IMR-90 (cell line): ENCODE results near the gene FRMPD4. TPM values are rescaled to one million over a fixed set of nuclear protein-coding genes. Genes with fewer than 3 reads are reported as not detected.

Source experiments
- ATAC-seq: fragments of 200-7000 bp; cut with Tn5 transposase; 2 replicates; pipeline ENCODE4 v1.9.1; 2020; ENCODE audit warnings: low read depth, mild to moderate bottlenecking, moderate library complexity
- BruUV-seq: library from RNA; stranded (reverse); fragments of 400-500 nt; replicated peaks from 2 replicates; lab custom pipeline; 2021; lab: Mats Ljungman, UMichigan
- CTCF ChIA-PET: fragments of 300-600 bp; formaldehyde crosslinking; extraction: SDS; loops from one replicate; lab custom pipeline; 2021; ENCODE audit warnings: antibody characterized with exemption; lab: Yijun Ruan, JAX
- POLR2A ChIA-PET: fragments of 300-600 bp; sonication (Branson Sonifier 250); formaldehyde crosslinking; loops from one replicate; lab custom pipeline; 2022; ENCODE audit warnings: antibody characterized with exemption; ENCODE audit not compliant: unreplicated experiment; lab: Charles Lee
- DNase-seq: peaks from one replicate; pipeline ENCODE4 v3.0.0; 2013
- H2AFZ ChIP-seq: replicated peaks from 2 replicates; pipeline ENCODE3; 2013; ENCODE audit warnings: low read length, mild to moderate bottlenecking; ENCODE audit not compliant: poor library complexity
- H2AK5ac ChIP-seq: 2 replicates; pipeline ENCODE4 v1.6.1; 2013; ENCODE audit warnings: low read depth, low read length, inconsistent platforms
- H2AK9ac ChIP-seq: replicated peaks from 2 replicates; pipeline ENCODE3; 2013; ENCODE audit warnings: mild to moderate bottlenecking, low read depth, low read length, moderate library complexity; ENCODE audit not compliant: poor library complexity
- H2BK120ac ChIP-seq: 2 replicates; pipeline ENCODE4 v1.6.1; 2013; ENCODE audit warnings: low read depth, low read length, inconsistent platforms
- H2BK15ac ChIP-seq: 3 replicates; pipeline ENCODE4 v1.6.1; 2013; ENCODE audit warnings: low read depth, low read length, inconsistent platforms
- H2BK20ac ChIP-seq: 2 replicates; pipeline ENCODE4 v1.6.1; 2013; ENCODE audit warnings: low read depth, mild to moderate bottlenecking, inconsistent platforms, low read length, moderate library complexity
- H2BK5ac ChIP-seq: 2 replicates; pipeline ENCODE4 v1.6.1; 2013; ENCODE audit warnings: mild to moderate bottlenecking, low read depth, low read length, inconsistent platforms; ENCODE audit not compliant: poor library complexity, severe bottlenecking
- H3K14ac ChIP-seq: replicated peaks from 2 replicates; pipeline ENCODE4 v1.6.1; 2013; ENCODE audit warnings: low read depth, low read length, inconsistent platforms
- H3K18ac ChIP-seq: 2 replicates; pipeline ENCODE4 v1.6.1; 2013; ENCODE audit warnings: low read depth, low read length, control low read depth
- H3K23ac ChIP-seq: 2 replicates; pipeline ENCODE4 v1.6.1; 2013; ENCODE audit warnings: low read depth, low read length, inconsistent platforms
- H3K27ac ChIP-seq: 2 replicates; pipeline ENCODE4 v1.5.1; 2013; ENCODE audit warnings: mild to moderate bottlenecking, control low read depth, low read length; ENCODE audit not compliant: insufficient read depth
- H3K27me3 ChIP-seq: 2 replicates; pipeline ENCODE4 v1.6.1; 2013; ENCODE audit warnings: low read length; ENCODE audit not compliant: control insufficient read depth, insufficient read depth
- H3K36me3 ChIP-seq: 2 replicates; pipeline ENCODE4 v1.6.1; 2013; ENCODE audit warnings: low read length, mixed read lengths; ENCODE audit not compliant: control insufficient read depth, insufficient read depth
- H3K4ac ChIP-seq: 2 replicates; pipeline ENCODE4 v1.6.1; 2013; ENCODE audit warnings: low read depth, low read length, inconsistent platforms
- H3K4me1 ChIP-seq: 2 replicates; pipeline ENCODE4 v1.6.1; 2013; ENCODE audit warnings: low read length, mixed read lengths; ENCODE audit not compliant: control insufficient read depth, insufficient read depth
- H3K4me2 ChIP-seq: 2 replicates; pipeline ENCODE4 v1.6.1; 2013; ENCODE audit warnings: low read depth, mild to moderate bottlenecking, control low read depth, low read length, moderate library complexity
- H3K4me3 ChIP-seq: 2 replicates; pipeline ENCODE4 v1.5.1; 2013; ENCODE audit warnings: low read depth, mild to moderate bottlenecking, control low read depth, low read length, moderate library complexity; ENCODE audit not compliant: insufficient read depth
- H3K56ac ChIP-seq: 2 replicates; pipeline ENCODE4 v1.6.1; 2013; ENCODE audit warnings: low read length, inconsistent platforms; ENCODE audit not compliant: insufficient read depth; ENCODE audit errors: extremely low read depth
- H3K79me1 ChIP-seq, 2 experiments: 2 replicates each; pipeline ENCODE4 v1.6.1; 2013; ENCODE audit warnings: low read length in 2 of 2, inconsistent platforms in 1 of 2, low read depth in 1 of 2
- H3K9ac ChIP-seq: 2 replicates; pipeline ENCODE4 v1.6.1; 2013; ENCODE audit warnings: low read depth, low read length, control low read depth
- H3K9me1 ChIP-seq: 2 replicates; pipeline ENCODE4 v1.6.1; 2013; ENCODE audit warnings: low read length, inconsistent platforms; ENCODE audit not compliant: insufficient read depth
- H3K9me3 ChIP-seq: 2 replicates; pipeline ENCODE4 v1.6.1; 2013; ENCODE audit warnings: low read length; ENCODE audit not compliant: control insufficient read depth, insufficient read depth
- H4K20me1 ChIP-seq: 2 replicates; pipeline ENCODE4 v1.6.1; 2013; ENCODE audit warnings: low read length, inconsistent platforms; ENCODE audit not compliant: insufficient read depth
- H4K5ac ChIP-seq: 2 replicates; pipeline ENCODE4 v1.6.1; 2013; ENCODE audit warnings: mild to moderate bottlenecking, low read depth, low read length, control low read depth
- H4K8ac ChIP-seq, 2 experiments: 2 replicates each; pipeline ENCODE4 v1.6.1; 2013; ENCODE audit warnings: low read depth in 2 of 2, low read length in 2 of 2, control low read depth in 1 of 2, inconsistent platforms in 1 of 2
- H4K91ac ChIP-seq: 2 replicates; pipeline ENCODE4 v1.6.1; 2013; ENCODE audit warnings: low read depth, low read length, inconsistent platforms; ENCODE audit not compliant: insufficient read depth
- BHLHE40 ChIP-seq: fragments of 150-350 bp; IDR thresholded peaks from 2 replicates; pipeline ENCODE4 v1.6.1; 2016; ENCODE audit warnings: mild to moderate bottlenecking, low read depth, low read length
- CEBPB ChIP-seq: IDR thresholded peaks from 2 replicates; pipeline ENCODE4 v1.6.1; 2012; ENCODE audit warnings: low read depth, low read length, improper control_type of control experiment
- MAZ ChIP-seq: IDR thresholded peaks from 2 replicates; pipeline ENCODE4 v1.6.1; 2012; ENCODE audit warnings: low read depth, mild to moderate bottlenecking, low read length, improper control_type of control experiment, moderate library complexity, borderline replicate concordance
- MXI1 ChIP-seq: IDR thresholded peaks from 2 replicates; pipeline ENCODE4 v1.6.1; 2012; ENCODE audit warnings: low read depth, mild to moderate bottlenecking, low read length, moderate library complexity, borderline replicate concordance
- NFE2L2 ChIP-seq: fragments of 150-350 bp; IDR thresholded peaks from 2 replicates; pipeline ENCODE4 v1.6.1; 2016; ENCODE audit warnings: low read depth, mild to moderate bottlenecking, low read length
- POLR2A ChIP-seq: IDR thresholded peaks from 2 replicates; pipeline ENCODE4 v1.6.1; 2012; ENCODE audit warnings: mild to moderate bottlenecking, low read depth, low read length
- RAD21 ChIP-seq: IDR thresholded peaks from 2 replicates; pipeline ENCODE4 v1.6.1; 2012; ENCODE audit warnings: low read length, improper control_type of control experiment
- SMC3 ChIP-seq: fragments of 150-350 bp; IDR thresholded peaks from 2 replicates; pipeline ENCODE4 v1.6.1; 2016; ENCODE audit warnings: low read depth, mild to moderate bottlenecking, antibody characterized with exemption, low read length, moderate library complexity
- WGBS, 2 experiments: methylation state at CpG; one replicate each; pipeline versions ENCODE4 v1.1.5 to v1.1.7; 2013; ENCODE audit warnings: missing lambda C conversion rate in 2 of 2; ENCODE audit not compliant: insufficient read length in 1 of 2; ENCODE audit errors: extremely low coverage in 2 of 2; 5-methylcytosine and 5-hydroxymethylcytosine counted together
- dilution Hi-C: fragments of 300-500 bp; cut with HindIII; formaldehyde crosslinking; loops from one replicate; pipeline ENCODE4 v1.14.3; 2018; ENCODE audit warnings: low sequenced_read_pairs; ENCODE audit not compliant: unreplicated experiment
- in situ Hi-C: fragments of 300-500 bp; cut with MboI; formaldehyde crosslinking; loops from 3 replicates; pipeline ENCODE4 v1.14.3; 2019; ENCODE audit warnings: low sequenced_read_pairs, inconsistent platforms, mixed read lengths
- intact Hi-C: fragments of 100-400 bp; cut with micrococcal nuclease; formaldehyde crosslinking; loops from 2 replicates; pipeline ENCODE4 v1.10.0; 2022
- polyA plus RNA-seq, 3 experiments: library from polyadenylated mRNA; depleted of rRNA; stranded (reverse); fragments of >200 nt; gene quantifications; 2 replicates each; pipeline ENCODE4 v1.2.3, GENCODE V29; 2012; ENCODE audit warnings: low replicate concordance in 1 of 3
- total RNA-seq: library from RNA; depleted of rRNA; stranded (reverse); fragments of >200 nt; gene quantifications from 2 replicates; pipeline ENCODE4 v1.2.3, GENCODE V29; 2012
- TF ChIP-seq, protein P1 (sequence below): fragments of 150-350 bp; IDR thresholded peaks from 2 replicates; pipeline ENCODE4 v1.6.1; 2016; ENCODE audit warnings: low read depth, mild to moderate bottlenecking, low read length, moderate library complexity, borderline replicate concordance

FRMPD4 gene
- total and polyA plus RNA-seq, 2 of the 4 experiments (the other 2 are of a cell fraction) = 0.53 to 1.1 TPM

GRCh38 chrX:12372111-12372510, 233.8 kb downstream of the FRMPD4 start:
- H2BK120ac ChIP-seq = peak overlapping the region; percentile 89
- no peak overlapping the region for H2AFZ ChIP-seq
- ATAC-seq (peak; percentile 31; the same call in 1 of the 2 replicates), DNase-seq (peak; percentile 68)
- CTCF ChIA-PET = interaction anchor here (1.1 kb wide), 1 partner anchor 69 kb away, joined by 3 read pairs; no protein-coding TSS in a partner anchor
- H4K8ac ChIP-seq = peak overlapping the region; percentile 81 to 93
- H2BK5ac ChIP-seq = peak overlapping the region; percentile 86
- 0 out of 2 replicates have a peak, but pooled peaks have one; percentile 8 for TF ChIP-seq CEBPB
- no peak for TF ChIP-seq RAD21
- no peak for TF ChIP-seq SMC3
- no peak for TF ChIP-seq MAZ
- TF ChIP-seq NFE2L2 = no peak
- no peak for TF ChIP-seq POLR2A
- TF ChIP-seq BHLHE40 = no peak
- no peak for TF ChIP-seq MXI1
- TF ChIP-seq, protein P1, sequence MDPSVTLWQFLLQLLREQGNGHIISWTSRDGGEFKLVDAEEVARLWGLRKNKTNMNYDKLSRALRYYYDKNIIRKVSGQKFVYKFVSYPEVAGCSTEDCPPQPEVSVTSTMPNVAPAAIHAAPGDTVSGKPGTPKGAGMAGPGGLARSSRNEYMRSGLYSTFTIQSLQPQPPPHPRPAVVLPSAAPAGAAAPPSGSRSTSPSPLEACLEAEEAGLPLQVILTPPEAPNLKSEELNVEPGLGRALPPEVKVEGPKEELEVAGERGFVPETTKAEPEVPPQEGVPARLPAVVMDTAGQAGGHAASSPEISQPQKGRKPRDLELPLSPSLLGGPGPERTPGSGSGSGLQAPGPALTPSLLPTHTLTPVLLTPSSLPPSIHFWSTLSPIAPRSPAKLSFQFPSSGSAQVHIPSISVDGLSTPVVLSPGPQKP = no peak
- intact Hi-C loops = loop anchor here (5.0 kb wide), 2 partner anchors 75 to 330 kb away; no protein-coding TSS in a partner anchor
- no peak overlapping the region for H2AK9ac ChIP-seq
- peak overlapping the region; percentile 62 for H4K5ac ChIP-seq
- peak overlapping the region; percentile 73 for H2BK20ac ChIP-seq
- peak overlapping the region; percentile 96 for H4K91ac ChIP-seq
- H3K18ac ChIP-seq = peak overlapping the region; percentile 88; the same call in 1 of the 2 replicates
- POLR2A ChIA-PET = no interaction called here
- no peaks in the 10 kb centered on the region for H3K9me3 ChIP-seq
- in situ Hi-C loops = no loop called here
- peak overlapping the region; percentile 61 for H3K14ac ChIP-seq
- peaks cover 3% of the 10 kb centered on the region; the same call in 1 of the 2 replicates for H3K9me1 ChIP-seq
- H3K4me3 ChIP-seq = no peak overlapping the region
- peaks cover 3% of the 10 kb centered on the region; the same call in 1 of the 2 replicates for H3K4me1 ChIP-seq
- H4K20me1 ChIP-seq = no peaks in the 10 kb centered on the region
- H3K27ac ChIP-seq = peak overlapping the region; percentile 55; the same call in 1 of the 2 replicates
- no TSS peak for BruUV-seq
- peak overlapping the region; percentile 83 for H3K4ac ChIP-seq
- dilution Hi-C loops = no loop called here
- WGBS, 2 experiments = 40% methylated on average over 1 of the region's 6 CpGs; no CpG with 5 or more reads in 1 of the 2 experiments
- 0 out of 4 replicates have a peak, but pooled peaks cover 0 to 3% of the 10 kb centered on the region in 2 experiments for H3K79me1 ChIP-seq
- no peak overlapping the region for H3K9ac ChIP-seq
- peak overlapping the region; percentile 70; the same call in 1 of the 3 replicates for H2BK15ac ChIP-seq
- peak overlapping the region; percentile 82; the same call in 1 of the 2 replicates for H3K23ac ChIP-seq
- no peak overlapping the region for H3K4me2 ChIP-seq
- H3K36me3 ChIP-seq = no peaks in the 10 kb centered on the region
- no peaks in the 10 kb centered on the region for H3K27me3 ChIP-seq
- peak overlapping the region; percentile 32; the same call in 1 of the 2 replicates for H3K56ac ChIP-seq
- H2AK5ac ChIP-seq = peak overlapping the region; percentile 45
